ENCODE measurements around the gene FBN1. TPM values are rescaled to one million over a fixed set of nuclear protein-coding genes. Genes with fewer than 3 reads are reported as not detected.

The FBN1 gene
- total RNA-seq, 6 experiments from 2014 or later: 1.7 to 12.0 (median 8.7) TPM

DNA sequence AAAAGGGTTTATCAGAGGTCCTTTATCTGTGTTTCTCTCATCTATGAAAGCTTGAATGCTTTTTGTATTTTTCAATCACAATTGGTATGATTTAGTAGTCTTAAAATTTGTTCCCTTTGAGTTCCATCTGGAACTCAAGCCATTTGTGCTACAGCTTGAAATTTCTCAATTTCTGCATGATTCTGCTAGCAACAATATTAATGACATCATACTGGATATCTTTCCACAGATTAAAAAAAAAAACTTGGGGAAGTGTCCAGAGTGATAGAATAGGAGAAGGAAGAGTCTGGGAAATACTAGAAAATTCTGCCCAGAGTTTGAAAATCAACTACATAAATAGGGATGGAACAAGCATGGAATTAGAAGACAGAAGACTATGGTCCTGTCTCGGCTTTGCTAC is 9.3 kb upstream of the FBN1 start:
- Histone ChIP-seq H3K4me3 (no peak overlapping the region), H3K9me3 (no peaks in the 10 kb centered on the region), H3K36me3 (no peaks in the 10 kb centered on the region), H3K27me3 (no peaks in the 10 kb centered on the region), H3K27ac (no peak overlapping the region), H3K4me1 (no peaks in the 10 kb centered on the region)
- ATAC-seq (no peak), DNase-seq (no peak)
- TF ChIP-seq POLR2A (IDR thresholded peaks at IDR 0.05): no peak
- TF ChIP-seq CTCF (IDR thresholded peaks at IDR 0.05): no peak
- intact Hi-C loops (cut with DNase I): no loop called here
- WGBS (ENCODE audit: insufficient coverage, low coverage, low lambda C conversion rate, missing lambda C conversion rate): 88% methylated on average over 1 of the region's 1 CpG

GRCh38 chr15:48653913-48654670 is 8.6 kb upstream of the FBN1 start:
- H3K9me3 ChIP-seq: no peaks in the 10 kb centered on the region
- H3K4me1 ChIP-seq: no peaks in the 10 kb centered on the region
- no peak for ATAC-seq
- WGBS (ENCODE audit: insufficient coverage, low coverage, low lambda C conversion rate, missing lambda C conversion rate): 50% methylated on average over 4 of the region's 9 CpGs
- no peaks in the 10 kb centered on the region for H3K36me3 ChIP-seq
- intact Hi-C loops (cut with DNase I): no loop called here
- no peaks in the 10 kb centered on the region for H3K27me3 ChIP-seq
- no peak for DNase-seq
- H3K27ac ChIP-seq: no peak overlapping the region
- no peak overlapping the region for H3K4me3 ChIP-seq
- TF ChIP-seq POLR2A (IDR thresholded peaks at IDR 0.05): no peak
- no peak for TF ChIP-seq CTCF (IDR thresholded peaks at IDR 0.05)

- DNase-seq: no peak
- WGBS (ENCODE audit: insufficient coverage, low coverage, low lambda C conversion rate, missing lambda C conversion rate): 82% methylated on average over 4 of the region's 4 CpGs
- no peaks in the 10 kb centered on the region for H3K36me3 ChIP-seq
- no peak overlapping the region for H3K27ac ChIP-seq
- no peak for ATAC-seq
- no peaks in the 10 kb centered on the region for H3K4me1 ChIP-seq
- no peaks in the 10 kb centered on the region for H3K27me3 ChIP-seq
- intact Hi-C loops (cut with DNase I): no loop called here
- no peaks in the 10 kb centered on the region for H3K9me3 ChIP-seq
- TF ChIP-seq POLR2A (IDR thresholded peaks at IDR 0.05) (no peak), CTCF (IDR thresholded peaks at IDR 0.05) (no peak)
- no peak overlapping the region for H3K4me3 ChIP-seq
These were observed 7.7 kb upstream of the FBN1 start for GRCh38 chr15:48653216-48653615.

- ATAC-seq (no peak), DNase-seq (no peak)
- Histone ChIP-seq H3K27ac (no peak overlapping the region), H3K27me3 (no peaks in the 10 kb centered on the region), H3K4me3 (no peak overlapping the region), H3K9me3 (no peaks in the 10 kb centered on the region), H3K36me3 (no peaks in the 10 kb centered on the region), H3K4me1 (no peaks in the 10 kb centered on the region)
- WGBS (ENCODE audit: insufficient coverage, low coverage, low lambda C conversion rate, missing lambda C conversion rate): 87% methylated on average over 6 of the region's 6 CpGs
- intact Hi-C loops (cut with DNase I): no loop called here
- no peak for TF ChIP-seq CTCF (IDR thresholded peaks at IDR 0.05)
- no peak for TF ChIP-seq POLR2A (IDR thresholded peaks at IDR 0.05)
These were observed 7.1 kb upstream of the FBN1 start for GRCh38 chr15:48652510-48653076.
